OCI-LY1 (cell line): ENCODE data around the gene ATXN7.

ENCODE experiments used
- CTCF ChIP-seq: fragments of 200-600 bp; sonication (generic), shearing (Covaris generic); IDR thresholded peaks from 2 replicates; pipeline ENCODE4 v1.5.1; 2017; ENCODE audit warnings: mild to moderate bottlenecking, antibody characterized with exemption, low read length, moderate library complexity, mixed read lengths
- EZH2 ChIP-seq: fragments of 200-600 bp; sonication (generic), shearing (Covaris generic); IDR thresholded peaks from 2 replicates; pipeline ENCODE4 v1.8.0; 2017; ENCODE audit warnings: borderline replicate concordance, mixed run types, mild to moderate bottlenecking, antibody characterized with exemption, low read length, moderate library complexity, mixed read lengths

GRCh38 chr3:64021922-64022321 lies 158.3 kb downstream of the ATXN7 start:
- no peak for TF ChIP-seq CTCF
- no peak for TF ChIP-seq EZH2
